Hepatocyte (in vitro differentiated cells): ENCODE data around the gene FBXL7.

Experiments used
- CTCF ChIP-seq: fragments of 200-600 bp; sonication (generic); IDR thresholded peaks from 2 replicates; pipeline ENCODE4 v1.5.1; 2016; ENCODE audit warnings: antibody characterized with exemption, mild to moderate bottlenecking; ENCODE audit not compliant: poor library complexity
- EZH2 ChIP-seq: fragments of 200-600 bp; sonication (generic); IDR thresholded peaks from 2 replicates; pipeline ENCODE4 v1.6.1; 2016; ENCODE audit warnings: antibody characterized with exemption, mild to moderate bottlenecking, borderline replicate concordance
- EZH2phosphoT487 ChIP-seq: fragments of 200-600 bp; sonication (generic); IDR thresholded peaks from one replicate; pipeline ENCODE4 v1.6.1; 2018; ENCODE audit warnings: antibody characterized with exemption, mild to moderate bottlenecking, low read depth, moderate library complexity; ENCODE audit not compliant: unreplicated experiment, severe bottlenecking

- no peak for TF ChIP-seq EZH2
- TF ChIP-seq CTCF: no peak
- no peak for TF ChIP-seq EZH2phosphoT487
Observed at GRCh38 chr5:15704397-15704947, 204.5 kb downstream of the FBXL7 start.
